GM23338 (cell line): ENCODE measurements around the gene SEMA4F. TPM values are rescaled to one million over a fixed set of nuclear protein-coding genes. Genes with fewer than 3 reads are reported as not detected.

ENCODE experiments used
- ATAC-seq: fragments of 200-7000 bp; cut with Tn5 transposase; 3 replicates; pipeline ENCODE4 v1.9.1; 2020
- DNase-seq: peaks from one replicate; pipeline ENCODE4 v3.0.0-alpha.2; 2015; ENCODE audit warnings: low spot score
- H2AFZ ChIP-seq: fragments of 200-600 bp; sonication (generic); 2 replicates; pipeline ENCODE4 v1.8.0; 2016; ENCODE audit warnings: antibody characterized with exemption, mild to moderate bottlenecking, moderate library complexity
- H3F3A ChIP-seq: fragments of 200-600 bp; sonication (generic); replicated peaks from 2 replicates; pipeline ENCODE4 v1.8.0; 2017; ENCODE audit warnings: antibody characterized with exemption, mixed run types, low read depth
- H3K27ac ChIP-seq: fragments of 200-600 bp; sonication (generic); 2 replicates; pipeline ENCODE4 v1.6.1; 2016; ENCODE audit warnings: low read depth
- H3K27me3 ChIP-seq: fragments of 200-600 bp; sonication (generic); 2 replicates; pipeline ENCODE4 v1.8.0; 2016; ENCODE audit warnings: mild to moderate bottlenecking, mixed run types, moderate library complexity; ENCODE audit not compliant: insufficient read depth
- H3K36me3 ChIP-seq: fragments of 200-600 bp; sonication (generic); 2 replicates; pipeline ENCODE4 v1.8.0; 2016; ENCODE audit warnings: mild to moderate bottlenecking; ENCODE audit not compliant: insufficient read depth
- H3K4me1 ChIP-seq: fragments of 200-600 bp; sonication (generic); 2 replicates; pipeline ENCODE4 v1.8.0; 2016; ENCODE audit warnings: mild to moderate bottlenecking, moderate library complexity; ENCODE audit not compliant: insufficient read depth
- H3K4me2 ChIP-seq: fragments of 200-600 bp; sonication (generic); 2 replicates; pipeline ENCODE4 v1.7.1; 2017; ENCODE audit warnings: mixed run types
- H3K4me3 ChIP-seq: fragments of 200-600 bp; sonication (generic); 2 replicates; pipeline ENCODE4 v1.6.1; 2016; ENCODE audit warnings: mixed run types
- H3K79me2 ChIP-seq: fragments of 200-600 bp; sonication (generic); replicated peaks from 2 replicates; pipeline ENCODE4 v1.8.0; 2017; ENCODE audit warnings: mild to moderate bottlenecking; ENCODE audit not compliant: insufficient read depth
- H3K9me2 ChIP-seq: fragments of 200-600 bp; sonication (generic); 2 replicates; pipeline ENCODE4 v1.8.0; 2017; ENCODE audit not compliant: insufficient read depth
- H4K20me1 ChIP-seq: fragments of 200-600 bp; sonication (generic); replicated peaks from 2 replicates; pipeline ENCODE4 v1.8.0; 2017; ENCODE audit warnings: mild to moderate bottlenecking; ENCODE audit not compliant: insufficient read depth
- H3K27ac Mint-ChIP-seq: 2 replicates; pipeline ENCODE4 v1.8.0; 2020; ENCODE audit warnings: inconsistent platforms, mild to moderate bottlenecking, moderate library complexity, mixed read lengths
- H3K27me3 Mint-ChIP-seq: 3 replicates; pipeline ENCODE4 v1.8.0; 2022; ENCODE audit warnings: low read depth, mild to moderate bottlenecking, moderate library complexity, mixed read lengths, inconsistent platforms; ENCODE audit not compliant: insufficient read depth, poor library complexity
- H3K36me3 Mint-ChIP-seq: 3 replicates; pipeline ENCODE4 v1.8.0; 2021; ENCODE audit warnings: low read depth, mild to moderate bottlenecking, inconsistent platforms, moderate library complexity, mixed read lengths
- H3K4me1 Mint-ChIP-seq: 3 replicates; pipeline ENCODE4 v1.8.0; 2020; ENCODE audit warnings: mild to moderate bottlenecking, inconsistent platforms, mixed read lengths
- H3K4me3 Mint-ChIP-seq: 3 replicates; pipeline ENCODE4 v1.8.0; 2021; ENCODE audit warnings: moderate library complexity, mild to moderate bottlenecking, inconsistent platforms, mixed read lengths
- H3K9me3 Mint-ChIP-seq: 3 replicates; pipeline ENCODE4 v1.8.0; 2020; ENCODE audit warnings: moderate library complexity, mild to moderate bottlenecking, inconsistent platforms, mixed read lengths
- CTCF ChIP-seq, 2 experiments: fragments of 200-600 bp in 1 of 2; sonication (generic) in 1 of 2; conservative IDR thresholded peaks; 2 replicates each; pipeline versions ENCODE4 v1.5.1 to v1.6.1; 2016 to 2017; ENCODE audit warnings: antibody characterized with exemption in 2 of 2, low read depth in 2 of 2, mild to moderate bottlenecking in 2 of 2, moderate library complexity in 1 of 2
- EZH2phosphoT487 ChIP-seq: fragments of 200-600 bp; sonication (generic); IDR thresholded peaks from one replicate; pipeline ENCODE4 v1.8.1; 2018; ENCODE audit warnings: antibody characterized with exemption; ENCODE audit not compliant: unreplicated experiment
- JUNB ChIP-seq: IDR thresholded peaks from one replicate; pipeline ENCODE4 v1.6.1; 2016; ENCODE audit warnings: antibody characterized with exemption; ENCODE audit not compliant: unreplicated experiment
- NANOG ChIP-seq: IDR thresholded peaks from 2 replicates; pipeline ENCODE4 v1.6.1; 2016; ENCODE audit warnings: antibody characterized with exemption, borderline replicate concordance
- POLR2AphosphoS5 ChIP-seq: IDR thresholded peaks from 2 replicates; pipeline ENCODE4 v1.6.1; 2016; ENCODE audit warnings: antibody characterized with exemption, low read depth
- STAT1 ChIP-seq: IDR thresholded peaks from one replicate; pipeline ENCODE4 v1.6.1; 2016; ENCODE audit warnings: antibody characterized with exemption; ENCODE audit not compliant: unreplicated experiment
- long read RNA-seq: library from polyadenylated mRNA; unstranded; transcript quantifications from one replicate; pipeline ENCODE4 v2.0.0, GENCODE V29; 2020; ENCODE audit not compliant: unreplicated experiment
- polyA plus RNA-seq: library from polyadenylated mRNA; unstranded; fragments of >200 nt; fragmentation: Nextera tagmentation; extraction: Ambion mirVana; gene quantifications from 2 replicates; pipeline ENCODE4 v1.2.1, GENCODE V29; 2016
- total RNA-seq: library from RNA; depleted of rRNA; stranded (reverse); fragments of >200 nt; shearing (Covaris generic); gene quantifications from 2 replicates; pipeline ENCODE4 v1.2.3, GENCODE V29; 2014; rRNA removed

SEMA4F gene, protein sequence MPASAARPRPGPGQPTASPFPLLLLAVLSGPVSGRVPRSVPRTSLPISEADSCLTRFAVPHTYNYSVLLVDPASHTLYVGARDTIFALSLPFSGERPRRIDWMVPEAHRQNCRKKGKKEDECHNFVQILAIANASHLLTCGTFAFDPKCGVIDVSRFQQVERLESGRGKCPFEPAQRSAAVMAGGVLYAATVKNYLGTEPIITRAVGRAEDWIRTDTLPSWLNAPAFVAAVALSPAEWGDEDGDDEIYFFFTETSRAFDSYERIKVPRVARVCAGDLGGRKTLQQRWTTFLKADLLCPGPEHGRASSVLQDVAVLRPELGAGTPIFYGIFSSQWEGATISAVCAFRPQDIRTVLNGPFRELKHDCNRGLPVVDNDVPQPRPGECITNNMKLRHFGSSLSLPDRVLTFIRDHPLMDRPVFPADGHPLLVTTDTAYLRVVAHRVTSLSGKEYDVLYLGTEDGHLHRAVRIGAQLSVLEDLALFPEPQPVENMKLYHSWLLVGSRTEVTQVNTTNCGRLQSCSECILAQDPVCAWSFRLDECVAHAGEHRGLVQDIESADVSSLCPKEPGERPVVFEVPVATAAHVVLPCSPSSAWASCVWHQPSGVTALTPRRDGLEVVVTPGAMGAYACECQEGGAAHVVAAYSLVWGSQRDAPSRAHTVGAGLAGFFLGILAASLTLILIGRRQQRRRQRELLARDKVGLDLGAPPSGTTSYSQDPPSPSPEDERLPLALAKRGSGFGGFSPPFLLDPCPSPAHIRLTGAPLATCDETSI
- 3.2 and 13.0 TPM in 2 replicates for total RNA-seq
- 1.5 and 2.2 TPM in 2 replicates for polyA plus RNA-seq
- long read RNA-seq: 0 reads

GRCh38 chr2:74653985-74654882 lies at the start of gene SEMA4F:
SEMA4F (plus strand) TSS chr2:74654247; CDS start chr2:74654377, 130 bp downstream.
- Mint-ChIP-seq H3K9me3 (0 out of 3 replicates have a peak, but pooled peaks cover 5% of the 10 kb centered on the region), H3K36me3 (no peaks in the 10 kb centered on the region), H3K27ac (no peak within 1 kb of the TSS), H3K4me3 (peak within 1 kb of the TSS; percentile 79), H3K27me3 (peaks cover 33% of the 10 kb centered on the region), H3K4me1 (peaks cover 4% of the 10 kb centered on the region)
- H3K4me3 ChIP-seq: peak within 1 kb of the TSS; percentile 63
- peaks cover 3% of the 10 kb centered on the region; the same call in 1 of the 2 replicates for H3K4me1 ChIP-seq
- no peaks in the 10 kb centered on the region; the same call in 1 of the 2 replicates for H4K20me1 ChIP-seq
- TF ChIP-seq POLR2AphosphoS5: peak; percentile 91
- TF ChIP-seq STAT1: no peak
- peaks cover 28% of the 10 kb centered on the region for H3K27me3 ChIP-seq
- H3K79me2 ChIP-seq: no peaks in the 10 kb centered on the region
- ATAC-seq: peak; percentile 99
- H3K9me2 ChIP-seq: peaks cover 7% of the 10 kb centered on the region; the same call in 1 of the 2 replicates
- H3F3A ChIP-seq: 0 out of 2 replicates have a peak, but pooled peaks cover 4% of the 10 kb centered on the region
- peak; percentile 99 for DNase-seq
- no peaks in the 10 kb centered on the region for H3K36me3 ChIP-seq
- peak within 1 kb of the TSS; percentile 99 for H2AFZ ChIP-seq
- H3K27ac ChIP-seq: no peak within 1 kb of the TSS
- H3K4me2 ChIP-seq: peak within 1 kb of the TSS; percentile 91

GRCh38 chr2:74606927-74607326 lies 47.1 kb upstream of the SEMA4F start:
- no peak for TF ChIP-seq NANOG
- TF ChIP-seq CTCF (conservative IDR thresholded peaks at IDR 0.05; ENCODE audit: low read depth in 2 of 2): no peak
- TF ChIP-seq EZH2phosphoT487: no peak
- TF ChIP-seq JUNB: no peak
- Histone ChIP-seq H4K20me1 (peaks cover under 1% of the 10 kb centered on the region; the same call in 1 of the 2 replicates), H3K27me3 (no peaks in the 10 kb centered on the region), H3K4me1 (no peaks in the 10 kb centered on the region), H3K79me2 (no peaks in the 10 kb centered on the region), H3K4me2 (no peak overlapping the region), H3K9me2 (peaks cover 4% of the 10 kb centered on the region; the same call in 1 of the 2 replicates), H3K4me3 (no peak overlapping the region), H3F3A (no peaks in the 10 kb centered on the region), H2AFZ (no peak overlapping the region), H3K27ac (no peak overlapping the region), H3K36me3 (no peaks in the 10 kb centered on the region)
- Mint-ChIP-seq H3K27me3 (no peaks in the 10 kb centered on the region), H3K9me3 (no peaks in the 10 kb centered on the region), H3K4me3 (no peak overlapping the region), H3K27ac (no peak overlapping the region), H3K36me3 (no peaks in the 10 kb centered on the region), H3K4me1 (no peaks in the 10 kb centered on the region)
- ATAC-seq: no peak
- no peak for DNase-seq
